ENCODE measurements around the gene LRMDA.

Gene LRMDA

GRCh38 chr10:76543655-76544054 lies 1112.2 kb downstream of the LRMDA start:
- Histone ChIP-seq H3F3A (ENCODE audit: low read depth) (no peaks in the 10 kb centered on the region), H3K4me3 (ENCODE audit: low read length, poor library complexity, severe bottlenecking) (no peak overlapping the region), H3K79me2 (ENCODE audit: insufficient read depth, low read length) (no peaks in the 10 kb centered on the region), H3K9ac (ENCODE audit: low read depth, low read length, poor library complexity, severe bottlenecking) (no peak overlapping the region), H3K27me3 (ENCODE audit: insufficient read depth, low read length, poor library complexity, severe bottlenecking) (no peaks in the 10 kb centered on the region), H3K4me2 (ENCODE audit: low read depth, low read length, poor library complexity, severe bottlenecking) (no peak overlapping the region), H2AFZ (ENCODE audit: low read length) (no peak overlapping the region), H3K9me3 (ENCODE audit: insufficient read depth, low read depth, low read length) (no peaks in the 10 kb centered on the region), H3K9me2 (replicated peaks; ENCODE audit: low read depth, low read length) (no peaks in the 10 kb centered on the region), H4K20me1 (ENCODE audit: insufficient read depth, low read length, poor library complexity, severe bottlenecking) (no peaks in the 10 kb centered on the region), H3K36me3 (ENCODE audit: insufficient read depth, low read length) (no peaks in the 10 kb centered on the region), H3K4me1 (ENCODE audit: insufficient read depth, low read length, poor library complexity, severe bottlenecking) (no peaks in the 10 kb centered on the region)
- TF ChIP-seq CTCF (conservative IDR thresholded peaks at IDR 0.05; ENCODE audit: low read length) (no peak), EZH2phosphoT487 (IDR thresholded peaks at IDR 0.05; ENCODE audit: borderline replicate concordance) (no peak)

- no peaks in the 10 kb centered on the region for H3K36me3 ChIP-seq (ENCODE audit: insufficient read depth, low read length)
- H3K4me1 ChIP-seq (ENCODE audit: insufficient read depth, low read length, poor library complexity, severe bottlenecking): no peaks in the 10 kb centered on the region
- no peaks in the 10 kb centered on the region for H3F3A ChIP-seq (ENCODE audit: low read depth)
- H3K4me3 ChIP-seq (ENCODE audit: low read length, poor library complexity, severe bottlenecking): no peak overlapping the region
- H4K20me1 ChIP-seq (ENCODE audit: insufficient read depth, low read length, poor library complexity, severe bottlenecking): no peaks in the 10 kb centered on the region
- H3K79me2 ChIP-seq (ENCODE audit: insufficient read depth, low read length): no peaks in the 10 kb centered on the region
- H2AFZ ChIP-seq (ENCODE audit: low read length): no peak overlapping the region
- no peaks in the 10 kb centered on the region for H3K27me3 ChIP-seq (ENCODE audit: insufficient read depth, low read length, poor library complexity, severe bottlenecking)
- H3K9ac ChIP-seq (ENCODE audit: low read depth, low read length, poor library complexity, severe bottlenecking): no peak overlapping the region
- TF ChIP-seq CTCF (conservative IDR thresholded peaks at IDR 0.05; ENCODE audit: low read length): no peak
- TF ChIP-seq EZH2phosphoT487 (IDR thresholded peaks at IDR 0.05; ENCODE audit: borderline replicate concordance): no peak
- H3K9me2 ChIP-seq (replicated peaks; ENCODE audit: low read depth, low read length): no peaks in the 10 kb centered on the region
- H3K9me3 ChIP-seq (ENCODE audit: insufficient read depth, low read depth, low read length): no peaks in the 10 kb centered on the region
- H3K4me2 ChIP-seq (ENCODE audit: low read depth, low read length, poor library complexity, severe bottlenecking): no peak overlapping the region
Measured at GRCh38 chr10:76544789-76545188, 1113.4 kb downstream of the LRMDA start.

GRCh38 chr10:76546411-76546810 lies 1115.0 kb downstream of the LRMDA start:
- Histone ChIP-seq H2AFZ (ENCODE audit: low read length) (no peak overlapping the region), H3K4me1 (ENCODE audit: insufficient read depth, low read length, poor library complexity, severe bottlenecking) (no peaks in the 10 kb centered on the region), H3K36me3 (ENCODE audit: insufficient read depth, low read length) (no peaks in the 10 kb centered on the region), H3K9me3 (ENCODE audit: insufficient read depth, low read depth, low read length) (no peaks in the 10 kb centered on the region), H3K79me2 (ENCODE audit: insufficient read depth, low read length) (no peaks in the 10 kb centered on the region), H3F3A (ENCODE audit: low read depth) (no peaks in the 10 kb centered on the region), H3K27me3 (ENCODE audit: insufficient read depth, low read length, poor library complexity, severe bottlenecking) (no peaks in the 10 kb centered on the region), H3K4me3 (ENCODE audit: low read length, poor library complexity, severe bottlenecking) (no peak overlapping the region), H3K4me2 (ENCODE audit: low read depth, low read length, poor library complexity, severe bottlenecking) (no peak overlapping the region), H3K9ac (ENCODE audit: low read depth, low read length, poor library complexity, severe bottlenecking) (no peak overlapping the region), H4K20me1 (ENCODE audit: insufficient read depth, low read length, poor library complexity, severe bottlenecking) (no peaks in the 10 kb centered on the region), H3K9me2 (replicated peaks; ENCODE audit: low read depth, low read length) (no peaks in the 10 kb centered on the region)
- TF ChIP-seq CTCF (conservative IDR thresholded peaks at IDR 0.05; ENCODE audit: low read length): no peak
- TF ChIP-seq EZH2phosphoT487 (IDR thresholded peaks at IDR 0.05; ENCODE audit: borderline replicate concordance): no peak

All from Loucy (cell line).